Measurements from ENCODE around the gene FAR2.
A peak's percentile ranks its signal among the peaks of the same experiment; 100 is the strongest.
"Not testable (repeated sequence)": the region's sequence is repeated elsewhere in the genome, so short reads cannot be mapped to it uniquely, and the experiment has no call there.

Gene FAR2

GRCh38 chr12:29239336-29239735 lies 90.3 kb downstream of the FAR2 start:
- no peak for DNase-seq

GRCh38 chr12:29240441-29240840 lies 91.4 kb downstream of the FAR2 start:
- no peak for DNase-seq

GRCh38 chr12:29241821-29242591 lies 92.9 kb downstream of the FAR2 start:
- DNase-seq: peak; percentile 91

- no peak for DNase-seq
Observed at GRCh38 chr12:29242921-29243431, 93.9 kb downstream of the FAR2 start.

- no peak for DNase-seq
Observed at GRCh38 chr12:29244159-29244765, 95.2 kb downstream of the FAR2 start.

GRCh38 chr12:29245246-29245645 lies 96.2 kb downstream of the FAR2 start:
- DNase-seq: no peak

GRCh38 chr12:29249930-29250329 lies 100.9 kb downstream of the FAR2 start:
- no peak for DNase-seq

- peak; percentile 86 for DNase-seq
Observed at GRCh38 chr12:29253906-29254625, 105.0 kb downstream of the FAR2 start.

GRCh38 chr12:29255042-29255441 lies 106.0 kb downstream of the FAR2 start:
- no peak for DNase-seq

- DNase-seq: no peak
Observed at GRCh38 chr12:29256598-29256997, 107.5 kb downstream of the FAR2 start.

GRCh38 chr12:29257687-29258086 lies 108.6 kb downstream of the FAR2 start:
- not testable (repeated sequence) for DNase-seq

- no peak for DNase-seq
Observed at GRCh38 chr12:29264424-29264823, 115.3 kb downstream of the FAR2 start.

GRCh38 chr12:29269706-29270408 lies 120.8 kb downstream of the FAR2 start:
- DNase-seq: no peak

- no peak for DNase-seq
Observed at GRCh38 chr12:29270446-29270845, 121.4 kb downstream of the FAR2 start.

GRCh38 chr12:29273178-29273843 lies 124.2 kb downstream of the FAR2 start:
- DNase-seq: no peak

GRCh38 chr12:29275834-29276233 lies 126.8 kb downstream of the FAR2 start:
- no peak for DNase-seq

GRCh38 chr12:29277231-29277630 lies 128.2 kb downstream of the FAR2 start:
- DNase-seq: no peak

- no peak for DNase-seq
Observed at GRCh38 chr12:29278673-29279420, 129.8 kb downstream of the FAR2 start.

- DNase-seq: no peak
Observed at GRCh38 chr12:29281371-29282005, 132.4 kb downstream of the FAR2 start.

GRCh38 chr12:29282031-29282816 lies 133.1 kb downstream of the FAR2 start:
- DNase-seq: peak; percentile 69

Data from NCI-H2171 treated with DMSO at 0.1 percent for 48 hours (cell line).